Placental pericyte (primary cell): ENCODE data around the gene CIPC. TPM values are rescaled to one million over a fixed set of nuclear protein-coding genes. Genes with fewer than 3 reads are reported as not detected.

Source experiments
- total RNA-seq: library from RNA; depleted of rRNA; stranded (reverse); fragments of >200 nt; gene quantifications from 2 replicates; pipeline ENCODE4 v1.2.3, GENCODE V29; 2012

Gene CIPC
- 10.5 and 14.7 TPM in 2 replicates for total RNA-seq

GRCh38 chr14:77097700-77098528 lies at the start of gene CIPC:
Gene CIPC, plus strand, starts transcription at chr14:77098258. Its CDS starts 7,451 bp downstream, at chr14:77105709.

GRCh38 chr14:77141214-77142004 lies 43.4 kb downstream of the CIPC start, which contains the start of gene ZDHHC22:
Gene ZDHHC22, minus strand, starts transcription at chr14:77141791. Its CDS starts 2,053 bp downstream, at chr14:77139738.

Other genes with a start within 250 kb of the CIPC start
- 42.9 and 91.5 TPM in 2 replicates for gene IRF2BPL, start 69.5 kb upstream of the CIPC start, total RNA-seq
- under 0.01 TPM in 1 of 2 replicates, not detected in the other for gene ZDHHC22, start 43.5 kb downstream of the CIPC start, total RNA-seq
- gene TMEM63C, start 83.5 kb downstream of the CIPC start, total RNA-seq = under 0.01 TPM in 1 of 2 replicates, not detected in the other
- not detected in 2 replicates for gene NGB, start 172.9 kb downstream of the CIPC start, total RNA-seq
- 22.9 and 26.3 TPM in 2 replicates for gene POMT2, start 222.6 kb downstream of the CIPC start, total RNA-seq
- gene GSTZ1, start 222.8 kb downstream of the CIPC start, total RNA-seq = 23.5 and 54.5 TPM in 2 replicates